ENCODE results near the gene C4orf54.

DNA sequence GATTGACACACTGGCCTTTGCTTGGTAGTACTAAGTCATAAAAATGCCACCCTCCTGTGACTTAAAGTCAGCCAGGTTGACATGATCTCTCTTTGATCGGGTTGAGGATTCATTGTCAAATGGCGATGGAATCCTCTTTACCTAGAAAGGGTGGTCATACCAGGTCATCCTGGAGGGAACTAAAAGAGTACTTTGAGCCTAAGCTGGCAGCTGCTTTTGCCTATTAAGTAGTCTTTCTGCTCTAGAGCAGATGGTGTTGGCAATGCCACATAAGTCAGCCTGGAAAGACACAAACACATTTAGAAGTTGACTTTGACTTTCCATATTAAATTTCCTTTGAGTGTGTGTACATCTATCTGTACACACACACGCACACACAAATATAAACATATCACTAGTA is 39.2 kb upstream of the C4orf54 start:
- TF ChIP-seq SREBF2 (IDR thresholded peaks at IDR 0.05; ENCODE audit: low read length) (no peak), SRF (IDR thresholded peaks at IDR 0.05; ENCODE audit: low read depth in 2 of 2, low read length in 2 of 2) (no peak)
